ENCODE results near the gene ZCCHC3. TPM values are rescaled to one million over a fixed set of nuclear protein-coding genes. Genes with fewer than 3 reads are reported as not detected.

The ZCCHC3 gene
- total RNA-seq, 2 experiments from 2014 or later, result 17.8 to 18.0 TPM

DNA sequence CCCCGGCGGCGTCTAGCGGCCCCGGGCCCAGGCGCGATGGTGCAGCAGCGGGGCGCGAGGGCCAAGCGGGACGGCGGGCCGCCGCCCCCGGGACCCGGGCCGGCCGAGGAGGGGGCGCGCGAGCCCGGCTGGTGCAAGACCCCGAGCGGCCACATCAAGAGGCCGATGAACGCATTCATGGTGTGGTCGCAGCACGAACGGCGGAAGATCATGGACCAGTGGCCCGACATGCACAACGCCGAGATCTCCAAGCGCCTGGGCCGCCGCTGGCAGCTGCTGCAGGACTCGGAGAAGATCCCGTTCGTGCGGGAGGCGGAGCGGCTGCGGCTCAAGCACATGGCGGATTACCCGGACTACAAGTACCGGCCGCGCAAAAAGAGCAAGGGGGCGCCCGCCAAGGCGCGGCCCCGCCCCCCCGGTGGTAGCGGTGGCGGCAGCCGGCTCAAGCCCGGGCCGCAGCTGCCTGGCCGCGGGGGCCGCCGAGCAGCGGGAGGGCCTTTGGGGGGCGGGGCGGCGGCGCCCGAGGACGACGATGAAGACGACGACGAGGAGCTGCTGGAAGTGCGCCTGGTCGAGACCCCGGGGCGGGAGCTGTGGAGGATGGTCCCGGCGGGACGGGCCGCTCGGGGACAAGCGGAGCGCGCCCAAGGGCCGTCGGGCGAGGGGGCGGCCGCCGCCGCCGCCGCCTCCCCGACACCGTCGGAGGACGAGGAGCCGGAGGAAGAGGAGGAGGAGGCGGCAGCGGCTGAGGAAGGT, 28.7 kb downstream of the ZCCHC3 start:
- peaks cover 7% of the 10 kb centered on the region for H3K36me3 Mint-ChIP-seq (ENCODE audit: low read depth)
- peak overlapping the region; percentile 81 for H3K27ac Mint-ChIP-seq
- H3K27me3 Mint-ChIP-seq, result no peaks in the 10 kb centered on the region
- TF ChIP-seq, protein P1, sequence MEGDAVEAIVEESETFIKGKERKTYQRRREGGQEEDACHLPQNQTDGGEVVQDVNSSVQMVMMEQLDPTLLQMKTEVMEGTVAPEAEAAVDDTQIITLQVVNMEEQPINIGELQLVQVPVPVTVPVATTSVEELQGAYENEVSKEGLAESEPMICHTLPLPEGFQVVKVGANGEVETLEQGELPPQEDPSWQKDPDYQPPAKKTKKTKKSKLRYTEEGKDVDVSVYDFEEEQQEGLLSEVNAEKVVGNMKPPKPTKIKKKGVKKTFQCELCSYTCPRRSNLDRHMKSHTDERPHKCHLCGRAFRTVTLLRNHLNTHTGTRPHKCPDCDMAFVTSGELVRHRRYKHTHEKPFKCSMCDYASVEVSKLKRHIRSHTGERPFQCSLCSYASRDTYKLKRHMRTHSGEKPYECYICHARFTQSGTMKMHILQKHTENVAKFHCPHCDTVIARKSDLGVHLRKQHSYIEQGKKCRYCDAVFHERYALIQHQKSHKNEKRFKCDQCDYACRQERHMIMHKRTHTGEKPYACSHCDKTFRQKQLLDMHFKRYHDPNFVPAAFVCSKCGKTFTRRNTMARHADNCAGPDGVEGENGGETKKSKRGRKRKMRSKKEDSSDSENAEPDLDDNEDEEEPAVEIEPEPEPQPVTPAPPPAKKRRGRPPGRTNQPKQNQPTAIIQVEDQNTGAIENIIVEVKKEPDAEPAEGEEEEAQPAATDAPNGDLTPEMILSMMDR (IDR thresholded peaks at IDR 0.05), result no peak
- peak; percentile 75 for DNase-seq
- intact Hi-C loops (cut with micrococcal nuclease), result no loop called here
- peaks cover 27% of the 10 kb centered on the region for H3K4me1 Mint-ChIP-seq (ENCODE audit: low read depth)
- peak overlapping the region; percentile 78 for H3K4me3 Mint-ChIP-seq
- ATAC-seq, result no peak
- ChIA-PET POLR2A (interaction anchor here (0.6 to 7.6 kb wide), 4 partner anchors 17 to 326 kb away, joined by 3 to 94 read pairs (median 3); partner anchors contain the start of gene ZCCHC3), CTCF (interaction anchor here (0.7 to 1.3 kb wide), 2 partner anchors 26 to 29 kb away, joined by 3 to 4 read pairs; partner anchors contain the start of gene ZCCHC3)
- no peaks in the 10 kb centered on the region for H3K9me3 Mint-ChIP-seq

- Mint-ChIP-seq H3K9me3 (no peaks in the 10 kb centered on the region), H3K36me3 (ENCODE audit: low read depth) (peaks cover 7% of the 10 kb centered on the region), H3K4me1 (ENCODE audit: low read depth) (peaks cover 27% of the 10 kb centered on the region), H3K27ac (peak overlapping the region; percentile 61), H3K4me3 (peak overlapping the region; percentile 78), H3K27me3 (no peaks in the 10 kb centered on the region)
- POLR2A ChIA-PET, result interaction anchor here (0.6 to 7.6 kb wide), 4 partner anchors 17 to 325 kb away, joined by 3 to 94 read pairs (median 3); partner anchors contain the start of gene ZCCHC3
- intact Hi-C loops (cut with micrococcal nuclease), result no loop called here
- peak; percentile 0 for ATAC-seq
- CTCF ChIA-PET, result interaction anchor here (0.7 kb wide), 1 partner anchor 30 kb away, joined by 3 read pairs; the partner anchor contains the start of gene ZCCHC3
- DNase-seq, result no peak
- TF ChIP-seq, protein P1 (IDR thresholded peaks at IDR 0.05), result no peak
Observed at GRCh38 chr20:326645-327185, 29.3 kb downstream of the ZCCHC3 start.

- DNase-seq (peak; percentile 92), ATAC-seq (peak; percentile 50)
- Mint-ChIP-seq H3K4me1 (ENCODE audit: low read depth) (peaks cover 27% of the 10 kb centered on the region), H3K27ac (peak overlapping the region; percentile 75), H3K9me3 (no peaks in the 10 kb centered on the region), H3K36me3 (ENCODE audit: low read depth) (peaks cover 7% of the 10 kb centered on the region), H3K27me3 (no peaks in the 10 kb centered on the region), H3K4me3 (peak overlapping the region; percentile 78)
- TF ChIP-seq, protein P1 (IDR thresholded peaks at IDR 0.05), result no peak
- CTCF ChIA-PET, result interaction anchor here (4.3 kb wide), 1 partner anchor 61 kb away, joined by 45 read pairs; no protein-coding TSS in a partner anchor
- POLR2A ChIA-PET, result interaction anchor here (0.6 kb wide), 1 partner anchor 52 kb away, joined by 3 read pairs; no protein-coding TSS in a partner anchor
- intact Hi-C loops (cut with micrococcal nuclease), result no loop called here
Observed at GRCh38 chr20:327186-328026, 30.0 kb downstream of the ZCCHC3 start.

- Mint-ChIP-seq H3K4me1 (ENCODE audit: low read depth) (peaks cover 27% of the 10 kb centered on the region), H3K27me3 (no peaks in the 10 kb centered on the region), H3K36me3 (ENCODE audit: low read depth) (peaks cover 7% of the 10 kb centered on the region), H3K9me3 (no peaks in the 10 kb centered on the region), H3K4me3 (peak overlapping the region; percentile 78), H3K27ac (peak overlapping the region; percentile 75)
- TF ChIP-seq, protein P1 (IDR thresholded peaks at IDR 0.05), result no peak
- ATAC-seq, result no peak
- no peak for DNase-seq
- CTCF ChIA-PET, result interaction anchor here (1.1 to 4.3 kb wide), 5 partner anchors 11 to 62 kb away, joined by 3 to 45 read pairs (median 3); no protein-coding TSS in a partner anchor
- intact Hi-C loops (cut with micrococcal nuclease), result no loop called here
- POLR2A ChIA-PET, result no interaction called here
Observed at GRCh38 chr20:328027-328974, 30.9 kb downstream of the ZCCHC3 start.

All from activated CD8-positive, alpha-beta T cell treated with anti-CD3 and anti-CD28 coated beads for 36 hours (primary cell).